Stimulated activated CD4-positive, alpha-beta T cell treated with anti-CD3 and anti-CD28 coated beads, Interleukin-1b, Interleukin-23, amount 100 ng/mL, for 1 hour (primary cell): ENCODE measurements around the gene BTD.
"Not testable (repeated sequence)": the region's sequence is repeated elsewhere in the genome, so short reads cannot be mapped to it uniquely, and the experiment has no call there.

Experiments
- DNase-seq, 2 donors: peaks; one replicate each; pipeline ENCODE4 v3.0.0-alpha.2; 2020; ENCODE audit warnings: low read depth in 2 of 2

BTD gene

DNA sequence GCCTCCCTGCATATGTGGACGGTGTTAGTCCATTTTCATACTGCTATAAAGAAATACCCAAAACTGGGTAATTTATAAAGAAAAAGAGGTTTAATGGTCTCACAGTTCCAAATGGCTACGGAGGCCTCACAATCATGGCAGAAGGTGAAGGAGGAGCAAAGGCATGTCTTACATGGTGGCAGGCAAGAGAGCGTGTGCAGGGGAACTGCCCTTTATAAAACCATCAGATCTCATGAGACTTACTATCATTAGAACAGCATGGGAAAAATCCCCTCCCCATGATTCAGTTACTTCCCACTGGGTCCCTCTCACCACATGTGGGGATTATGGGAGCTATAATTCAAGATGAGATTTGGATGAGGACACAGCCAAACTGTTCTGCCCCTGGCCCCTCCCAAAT is 1.3 kb downstream of the BTD start:
- not testable (repeated sequence) for DNase-seq

DNA sequence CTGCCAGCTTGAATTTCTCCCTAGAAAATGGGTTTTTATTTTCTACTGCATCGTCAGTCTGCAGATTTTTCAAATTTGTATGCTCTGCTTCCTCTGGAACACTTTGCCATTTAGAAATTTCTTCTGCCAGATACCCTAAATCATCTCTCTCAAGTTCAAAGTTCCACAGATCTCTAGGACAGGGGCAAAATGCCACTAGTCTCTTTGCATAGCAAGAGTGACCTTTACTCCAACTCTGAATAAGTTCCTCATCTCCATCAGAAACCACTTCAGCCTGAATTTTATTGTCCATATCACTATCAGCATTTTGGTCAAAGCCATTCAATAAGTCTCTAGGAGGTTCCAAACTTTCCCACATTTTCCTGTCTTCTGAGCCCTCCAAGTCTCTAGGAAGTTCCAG is 3.0 kb downstream of the BTD start:
- DNase-seq, result not testable (repeated sequence)

DNA sequence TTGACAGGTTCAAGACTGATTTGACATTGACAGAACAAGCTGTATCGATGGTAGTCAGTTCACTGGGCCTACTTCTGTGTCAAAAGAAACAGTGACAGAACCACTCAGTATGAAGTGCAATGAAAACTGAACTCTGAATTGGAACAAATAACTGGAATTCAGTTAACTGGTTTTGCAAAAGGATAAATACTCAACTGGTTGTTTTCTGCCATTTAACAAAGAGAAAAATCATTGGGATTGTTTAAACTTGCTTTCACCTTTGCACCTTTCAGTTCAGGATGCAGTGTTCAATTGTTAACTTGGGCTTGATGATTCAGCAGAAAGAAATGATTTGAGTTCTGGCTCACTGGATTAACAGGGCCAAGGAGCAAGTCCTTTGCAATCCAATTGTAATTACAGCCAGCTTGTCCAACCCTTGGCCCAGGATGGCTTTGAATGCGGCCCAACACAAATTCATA is 4.9 kb downstream of the BTD start:
- no peak for DNase-seq

DNA sequence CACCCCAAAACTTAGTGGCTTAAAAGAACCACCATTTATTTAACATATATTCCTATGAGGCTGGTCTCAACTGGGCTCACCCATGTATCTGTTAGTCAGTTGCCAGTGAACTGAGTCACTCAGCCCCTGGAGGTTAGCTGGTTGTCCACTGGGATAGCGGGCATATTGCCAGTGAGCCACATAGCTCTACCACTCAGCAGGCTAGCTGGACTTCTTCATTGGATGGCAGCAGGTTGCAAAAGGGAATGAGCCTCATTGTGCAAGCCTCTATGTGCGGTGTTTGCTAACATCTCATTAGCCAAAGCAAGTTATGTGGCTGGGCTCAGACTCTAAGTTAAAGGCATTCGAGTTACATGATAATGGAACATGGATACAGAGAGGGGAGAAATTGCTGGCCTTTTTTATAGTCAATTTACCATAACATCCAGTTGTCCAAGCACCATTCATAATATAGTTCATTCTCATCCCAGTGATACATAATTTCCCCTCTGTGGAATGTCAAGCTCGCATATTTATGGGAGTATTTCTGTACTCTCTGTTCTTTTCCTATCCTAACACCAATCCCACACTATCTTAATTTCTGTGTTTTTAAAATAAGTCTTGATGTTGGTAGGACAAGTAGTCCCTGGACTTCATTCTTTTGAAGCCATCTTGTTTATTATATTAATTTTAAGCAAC is 8.7 kb downstream of the BTD start:
- no peak for DNase-seq

DNA sequence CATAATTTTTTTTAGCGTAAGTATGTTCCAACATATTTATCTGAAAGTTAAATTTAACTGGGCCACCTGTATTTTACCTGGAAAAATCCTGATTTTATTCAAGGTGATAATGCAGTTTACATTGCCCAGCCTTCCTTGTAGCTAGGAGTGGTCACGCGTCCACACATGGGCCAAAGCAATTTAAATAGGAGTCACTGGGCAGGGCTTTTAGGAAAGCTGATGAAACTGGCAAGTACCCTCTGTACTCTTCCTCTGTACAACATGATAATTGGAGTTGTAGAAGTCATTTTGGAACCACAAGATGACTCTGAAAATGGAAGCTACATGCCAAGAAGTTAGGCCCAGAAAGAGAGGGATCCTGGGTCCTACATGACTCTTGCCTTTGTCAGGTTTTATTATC is 9.5 kb downstream of the BTD start:
- DNase-seq, result no peak

DNA sequence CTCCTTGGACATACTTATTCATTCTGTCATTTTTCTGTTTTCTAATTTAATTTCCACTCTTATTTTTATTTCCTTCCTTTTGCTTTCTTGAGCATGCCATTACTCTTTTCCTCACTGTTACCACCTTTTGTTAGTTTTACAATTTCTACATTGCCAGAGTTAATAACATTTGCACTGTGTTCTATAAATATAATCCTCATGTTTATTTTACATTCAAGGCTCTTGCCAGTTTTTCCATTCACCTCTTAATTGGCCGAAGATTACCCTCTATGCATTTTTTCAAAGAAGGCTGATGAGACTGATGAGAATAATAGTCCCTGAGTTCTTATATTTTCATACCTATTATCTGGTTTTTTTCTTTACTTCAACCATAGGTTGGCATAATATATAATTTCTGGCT is 10.5 kb downstream of the BTD start:
- DNase-seq, result no peak

DNA sequence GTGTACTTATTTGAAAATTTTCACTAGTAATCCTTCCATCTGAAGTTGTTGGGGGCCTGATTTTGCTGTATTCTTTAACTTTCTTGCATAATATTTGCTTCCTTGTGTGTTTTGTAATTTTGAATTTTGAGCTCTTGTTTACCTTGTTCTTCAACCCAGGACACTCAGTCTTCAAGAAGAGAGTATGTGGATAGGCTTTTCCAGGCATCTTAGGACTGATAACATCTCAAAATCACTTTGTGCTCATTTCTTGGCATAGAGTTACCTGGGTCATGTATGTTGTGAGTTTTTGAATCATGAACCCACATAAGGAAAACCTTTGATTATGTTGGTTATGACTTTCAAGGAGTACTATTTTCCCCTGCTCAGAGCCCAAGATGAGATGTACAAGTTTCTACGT is 13.4 kb downstream of the BTD start:
- no peak for DNase-seq

DNA sequence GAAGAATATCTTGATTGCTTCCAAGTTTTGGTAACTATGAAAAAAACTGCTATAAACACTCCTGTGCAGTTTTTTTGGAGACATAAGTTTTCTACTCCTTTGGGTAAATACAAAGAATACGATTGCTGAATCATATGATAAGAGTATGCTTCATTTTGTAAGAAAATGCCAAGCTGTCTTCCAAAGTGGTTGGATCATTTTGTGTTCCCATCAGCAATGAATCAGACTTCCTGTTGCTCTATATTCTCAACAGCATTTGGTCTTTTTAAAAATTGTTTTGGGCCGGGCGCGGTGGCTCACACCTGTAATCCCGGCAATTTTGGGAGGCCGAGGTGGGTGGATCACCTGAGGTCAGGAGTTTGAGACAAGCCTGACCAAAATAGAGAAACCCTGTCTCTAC is 14.5 kb downstream of the BTD start:
- no peak for DNase-seq

DNA sequence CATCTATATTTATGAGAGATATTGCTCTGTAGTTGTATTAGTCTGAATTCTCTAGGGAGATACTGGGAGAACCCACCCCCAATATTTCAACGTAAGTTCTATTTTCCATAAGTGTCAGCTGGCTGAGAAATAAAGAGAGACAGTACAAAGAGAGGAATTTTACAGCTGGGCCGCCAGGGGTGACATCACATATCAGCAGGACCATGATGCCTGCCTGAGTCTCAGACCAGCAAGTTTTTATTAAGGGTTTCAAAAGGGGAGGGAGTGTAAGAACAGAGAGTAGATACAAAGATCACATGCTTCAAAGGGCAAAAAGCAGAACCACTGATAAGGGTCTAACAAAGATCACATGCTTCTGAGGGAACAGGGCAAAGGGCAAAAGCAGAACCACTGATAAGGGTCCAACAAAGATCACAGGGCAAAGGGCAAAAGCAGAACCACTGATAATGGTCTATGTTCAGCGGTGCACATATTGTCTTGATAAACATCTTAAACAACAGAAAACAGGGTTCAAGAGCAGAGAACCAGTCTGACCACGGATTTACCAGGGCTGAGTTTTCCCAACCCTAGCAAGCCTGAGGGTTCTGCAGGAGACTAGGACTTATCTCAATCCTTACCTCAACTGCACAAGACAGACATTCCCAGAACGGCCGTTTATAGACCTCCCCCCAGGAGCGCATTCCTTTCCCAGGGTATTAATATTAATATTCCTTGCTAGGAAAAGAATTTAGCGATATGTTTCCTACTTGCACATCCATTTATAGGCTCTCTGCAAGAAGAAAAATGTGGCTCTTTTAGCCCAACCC is 18.3 kb downstream of the BTD start:
- not testable (repeated sequence) for DNase-seq

DNA sequence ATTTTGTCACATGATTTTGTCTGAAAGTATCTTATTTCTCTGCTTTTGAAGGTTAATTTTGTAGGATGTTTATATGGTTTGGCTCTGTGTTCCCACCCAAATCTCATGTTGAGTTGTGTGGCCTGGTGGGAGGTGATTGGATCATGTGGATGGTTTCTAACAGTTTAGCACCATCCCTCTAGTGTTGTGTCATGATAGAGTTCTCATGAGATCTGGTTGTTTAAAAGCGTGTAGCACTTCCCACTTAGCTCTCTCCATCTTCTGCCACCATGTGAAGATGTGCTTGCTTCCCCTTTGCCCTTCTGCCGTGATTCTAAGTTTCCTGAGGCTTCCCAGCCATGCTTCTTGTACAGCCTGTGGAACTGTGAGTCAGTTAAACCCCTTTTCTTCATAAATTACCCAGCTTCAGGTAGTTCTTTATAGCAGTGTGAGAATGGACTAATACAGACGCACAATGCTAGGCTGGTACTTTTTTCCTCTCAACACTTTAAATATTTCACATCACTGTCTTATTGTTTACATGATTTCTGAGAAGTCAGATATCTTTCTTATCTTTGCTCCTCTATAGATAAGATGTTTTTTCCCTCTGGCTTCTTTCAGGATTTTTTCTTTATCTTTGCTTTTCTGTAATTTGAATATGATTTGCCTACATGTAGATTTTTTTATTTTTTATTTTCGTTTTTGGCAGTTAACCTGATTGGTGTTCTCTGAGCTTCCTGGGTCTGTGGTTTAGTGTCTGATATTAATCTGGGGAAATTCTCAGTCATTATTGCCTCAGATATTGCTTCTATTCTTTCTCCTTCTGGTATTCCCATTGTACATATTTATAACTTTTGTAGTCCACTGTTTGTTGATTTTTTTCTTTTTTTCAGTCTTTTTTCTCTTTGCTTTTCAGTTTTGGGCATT is 22.2 kb downstream of the BTD start:
- no peak for DNase-seq

DNA sequence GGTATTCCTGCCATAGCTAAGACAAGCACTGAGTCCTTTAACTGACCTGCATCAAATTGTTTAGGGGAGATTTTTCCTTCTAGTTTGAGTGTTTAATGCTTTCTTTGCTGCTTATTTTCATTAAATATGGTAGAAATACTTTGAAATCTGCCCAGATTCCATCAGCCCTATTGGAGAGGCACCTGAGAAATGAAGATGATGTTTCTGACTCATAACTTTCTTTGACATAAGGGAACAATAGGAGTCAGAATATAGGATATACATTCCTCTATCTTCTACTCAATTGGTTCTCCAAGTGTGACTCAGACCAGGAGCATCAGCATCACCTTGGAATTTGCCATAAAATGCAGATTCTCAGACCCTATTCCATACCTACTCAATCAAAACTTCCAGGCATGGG is 27.4 kb downstream of the BTD start:
- DNase-seq, result no peak

DNA sequence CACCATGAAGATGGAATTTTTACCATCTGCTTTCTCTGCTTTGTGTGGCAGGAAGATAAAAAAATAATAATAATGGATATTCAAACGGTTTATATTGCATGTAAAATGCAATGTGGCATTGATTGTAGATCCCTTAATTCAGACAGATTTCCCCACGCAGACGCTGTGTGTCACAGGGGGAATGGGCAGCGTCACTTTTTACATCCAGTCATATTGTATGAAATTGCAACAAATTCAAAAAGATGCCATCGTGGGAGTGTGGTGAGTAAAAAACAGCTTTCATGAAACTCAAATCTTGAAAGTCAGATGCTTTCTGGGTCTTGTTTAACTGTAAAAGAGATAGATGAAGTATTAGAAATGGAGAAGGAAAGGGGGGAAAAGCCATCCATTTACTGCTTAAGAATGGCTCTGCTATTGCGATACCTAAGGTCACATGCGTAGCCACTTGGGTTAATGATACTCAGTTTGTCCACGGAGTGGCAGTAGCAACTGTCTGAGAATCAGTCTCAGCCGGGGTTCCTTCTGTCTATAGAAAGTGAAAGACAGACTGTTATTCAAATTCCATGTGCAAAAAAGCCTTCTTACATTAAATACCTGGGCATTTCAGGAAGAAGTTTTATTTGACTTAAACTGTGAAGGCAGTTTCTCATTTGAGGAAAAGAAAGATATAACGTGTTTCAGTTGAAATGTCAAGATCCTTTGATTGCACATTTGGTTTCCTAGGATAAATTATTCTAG is 28.5 kb downstream of the BTD start:
- peak; percentile 13 to 25 for DNase-seq

DNA sequence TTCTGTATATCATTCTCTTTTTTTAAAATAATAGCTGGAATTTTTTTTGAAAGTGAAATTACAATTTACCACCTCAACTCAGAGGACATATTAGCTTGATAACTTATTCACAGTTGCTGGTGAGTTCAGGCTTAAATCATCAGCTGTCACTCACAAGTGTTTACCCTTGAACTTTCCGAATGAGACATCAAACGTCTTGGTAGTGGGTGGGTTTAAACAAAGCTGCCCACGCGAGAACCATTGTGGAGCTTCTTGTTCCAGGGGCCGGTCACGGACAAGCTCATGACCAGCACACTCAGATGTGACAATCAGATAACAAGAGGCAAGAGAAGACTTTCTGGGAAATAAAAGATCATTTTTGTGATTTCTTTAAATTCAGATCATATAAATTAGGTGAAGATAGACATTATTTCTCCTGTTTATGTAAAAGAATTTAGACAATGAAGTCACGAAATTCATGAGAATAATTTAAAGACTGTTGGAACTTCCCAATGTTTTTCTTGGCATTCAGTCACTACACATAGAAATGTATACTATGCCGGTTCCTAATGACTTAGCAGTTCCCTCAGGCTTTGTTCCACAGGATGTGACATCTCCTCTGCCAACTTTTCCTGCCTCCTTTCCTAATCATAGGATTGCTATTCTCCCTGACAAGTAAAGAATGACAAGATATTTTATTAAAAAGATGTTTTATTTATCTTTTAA is 29.3 kb downstream of the BTD start:
- no peak for DNase-seq

DNA sequence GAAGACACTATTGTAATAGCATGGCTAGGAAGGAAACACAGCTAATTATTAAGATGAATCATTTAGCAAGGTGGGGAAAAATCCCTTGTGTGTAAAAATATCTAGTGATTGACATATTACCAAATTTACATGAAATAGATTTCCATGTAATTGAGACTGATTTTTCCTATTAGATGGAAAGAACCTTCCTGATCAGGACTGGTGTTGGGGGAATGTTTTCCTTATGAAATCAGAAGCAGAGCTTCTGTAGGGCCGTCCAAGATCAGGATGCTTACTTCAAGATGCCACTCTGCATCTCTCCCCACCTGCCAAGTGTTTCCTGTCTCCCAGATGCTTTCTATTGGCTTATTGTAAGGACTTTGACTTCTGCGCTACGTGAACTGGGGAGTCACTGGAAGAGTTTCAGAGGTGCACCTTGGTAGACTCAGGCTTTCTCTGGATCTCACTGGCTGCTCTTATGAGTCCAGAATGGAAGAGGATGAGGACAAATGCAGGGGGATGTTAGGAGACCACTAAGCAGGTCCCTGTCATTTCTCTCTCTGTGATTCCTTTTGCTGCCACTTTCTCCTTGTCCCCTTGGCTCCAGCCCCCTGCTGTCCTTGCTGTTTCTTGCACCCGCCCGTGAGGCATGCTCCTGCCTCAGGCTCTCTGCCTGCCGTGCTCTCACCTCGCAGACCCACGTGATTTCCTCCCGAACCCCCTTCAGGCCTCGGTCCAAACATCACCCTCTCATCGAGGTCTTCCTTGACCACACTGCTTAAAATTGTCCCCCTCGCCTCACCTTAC is 30.1 kb downstream of the BTD start:
- DNase-seq, result no peak

DNA sequence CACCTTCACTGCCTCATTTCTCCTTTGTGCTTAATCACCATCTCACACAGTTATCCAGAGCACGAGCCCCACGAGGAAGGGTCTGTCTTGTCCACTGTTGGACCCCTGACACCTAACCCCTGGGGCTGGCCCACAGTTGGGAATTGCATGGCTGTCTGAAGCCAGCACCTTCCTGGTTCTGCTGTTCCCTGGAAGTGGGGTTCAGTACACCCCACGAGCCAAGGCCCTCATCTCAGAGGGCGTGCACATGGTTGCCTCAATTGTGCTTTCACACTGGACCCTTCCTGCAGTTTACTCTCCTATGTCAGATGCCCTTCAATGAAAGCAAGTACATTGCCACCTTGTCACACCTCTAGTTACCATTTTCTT is 30.7 kb downstream of the BTD start:
- no peak for DNase-seq

DNA sequence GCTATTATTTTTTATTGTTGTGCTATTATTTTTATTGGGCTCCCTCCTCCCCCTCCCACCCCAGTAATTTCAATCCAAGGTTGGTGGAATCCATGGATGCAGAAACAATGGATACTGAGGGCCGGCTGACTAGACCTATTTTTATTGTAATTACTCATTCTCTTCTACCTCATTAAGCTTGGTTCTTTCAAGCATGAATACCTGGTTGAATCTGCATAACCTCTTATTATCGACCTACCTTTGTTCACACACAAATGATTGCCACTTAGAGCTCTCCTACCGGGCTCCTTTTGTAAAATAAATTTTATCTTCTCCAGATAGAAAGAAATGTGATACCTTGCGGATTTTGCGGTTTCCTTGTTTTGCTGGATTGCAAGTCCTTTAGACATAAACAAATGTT is 31.6 kb downstream of the BTD start:
- no peak for DNase-seq

DNA sequence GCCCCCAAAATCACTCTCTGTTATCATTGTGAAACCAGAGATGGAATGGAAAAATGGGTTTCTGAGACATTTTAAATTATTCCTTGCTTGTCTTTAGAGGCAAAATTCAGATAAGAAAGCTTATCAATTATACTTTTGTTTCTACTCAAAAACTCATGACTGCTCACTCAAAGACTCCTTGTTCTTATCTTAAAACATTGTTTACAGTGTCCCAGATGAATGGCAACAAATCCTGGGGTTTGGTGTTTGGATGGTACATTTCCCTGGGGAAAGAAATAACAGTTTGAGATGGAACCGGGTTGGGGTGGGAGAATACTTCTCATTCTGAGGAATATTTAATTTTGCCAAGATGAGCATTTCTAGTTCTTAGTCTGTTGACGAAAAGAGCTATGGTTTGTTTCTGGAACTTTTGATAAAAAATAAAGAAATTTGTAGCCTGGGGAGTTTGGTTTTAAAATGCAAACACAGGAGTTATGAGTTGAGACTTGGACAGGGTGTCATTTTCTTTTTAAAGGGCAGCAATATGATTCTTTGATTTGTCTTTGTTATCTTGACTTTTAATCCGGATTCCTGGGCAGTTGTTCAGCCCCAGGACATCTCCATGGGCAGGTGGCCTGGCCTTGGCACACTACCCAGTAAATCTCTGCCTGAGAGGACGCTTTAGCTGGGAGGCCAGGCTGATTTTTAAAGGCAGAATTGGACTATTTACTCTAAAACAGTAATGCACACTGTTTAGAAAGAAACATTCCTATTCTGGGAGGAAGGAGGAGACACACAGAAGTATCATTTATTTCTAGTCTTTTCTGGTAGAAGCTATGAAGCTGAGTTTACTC is 32.4 kb downstream of the BTD start:
- no peak for DNase-seq

DNA sequence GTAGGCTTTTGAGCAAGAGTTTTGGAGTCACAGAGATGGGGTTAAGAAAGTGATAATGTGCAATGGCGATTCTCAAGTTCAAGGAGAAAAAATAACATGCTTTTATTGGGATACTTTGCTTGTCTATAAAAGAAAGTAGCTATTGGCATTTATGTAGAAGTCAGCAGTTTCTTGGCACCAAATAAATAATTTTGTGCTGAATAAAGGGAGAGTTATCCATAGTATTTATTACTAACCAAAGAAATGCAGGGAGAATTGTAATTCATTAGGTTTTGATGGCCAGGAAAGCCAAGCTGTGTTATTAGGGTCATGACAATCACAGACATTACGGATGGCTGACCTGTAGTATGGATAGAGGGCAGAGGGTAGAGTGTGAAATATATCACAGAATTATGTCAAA is 33.1 kb downstream of the BTD start:
- no peak for DNase-seq

DNA sequence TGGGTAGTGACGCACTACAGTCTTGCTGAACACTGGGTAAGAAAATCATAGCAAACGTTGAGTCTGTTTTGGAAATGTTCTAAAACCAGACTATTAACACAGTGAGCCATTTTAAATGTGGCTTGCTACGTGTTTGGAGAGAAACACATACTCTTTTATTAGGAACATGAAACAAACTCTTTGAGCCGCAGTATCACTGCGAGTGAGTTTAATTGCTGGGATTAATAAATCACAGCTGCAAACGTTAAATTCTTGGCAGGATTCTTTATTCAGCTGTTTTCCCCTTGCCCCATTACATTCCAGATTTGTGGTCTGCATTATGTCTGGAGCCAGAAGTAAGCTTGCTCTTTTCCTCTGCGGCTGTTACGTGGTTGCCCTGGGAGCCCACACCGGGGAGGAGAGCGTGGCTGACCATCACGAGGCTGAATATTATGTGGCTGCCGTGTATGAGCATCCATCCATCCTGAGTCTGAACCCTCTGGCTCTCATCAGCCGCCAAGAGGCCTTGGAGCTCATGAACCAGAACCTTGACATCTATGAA is 33.6 kb downstream of the BTD start:
- DNase-seq, result no peak
